KMS-11 (cell line): ENCODE measurements around the gene UBAP2.

Experiments used
- H2AFZ ChIP-seq: fragments of 200-600 bp; sonication (generic); 2 replicates; pipeline ENCODE4 v1.6.1; 2016; ENCODE audit warnings: antibody characterized with exemption, mixed run types, low read depth
- H3K27ac ChIP-seq: fragments of 200-600 bp; sonication (generic); 2 replicates; pipeline ENCODE4 v1.6.1; 2016; ENCODE audit warnings: mild to moderate bottlenecking, mixed run types
- H3K27me3 ChIP-seq: fragments of 200-600 bp; sonication (generic); 2 replicates; pipeline ENCODE4 v1.6.1; 2017; ENCODE audit warnings: mild to moderate bottlenecking, low read depth, mixed run types, moderate library complexity; ENCODE audit not compliant: insufficient read depth
- H3K36me3 ChIP-seq: fragments of 200-600 bp; sonication (generic); 2 replicates; pipeline ENCODE4 v1.6.1; 2017; ENCODE audit warnings: mild to moderate bottlenecking, mixed run types; ENCODE audit not compliant: insufficient read depth
- H3K4me1 ChIP-seq: fragments of 200-600 bp; sonication (generic); 2 replicates; pipeline ENCODE4 v1.6.1; 2016; ENCODE audit warnings: mild to moderate bottlenecking, low read depth, mixed run types; ENCODE audit not compliant: poor library complexity, severe bottlenecking
- H3K4me2 ChIP-seq: fragments of 200-600 bp; sonication (generic); 2 replicates; pipeline ENCODE4 v1.7.0; 2016; ENCODE audit warnings: mild to moderate bottlenecking, mixed run types
- H3K4me3 ChIP-seq: fragments of 200-600 bp; sonication (generic); IDR thresholded peaks from 2 replicates; pipeline ENCODE4 v1.6.1; 2017; ENCODE audit warnings: low read depth, low read length, mixed read lengths; ENCODE audit not compliant: insufficient read depth
- H3K79me2 ChIP-seq: fragments of 200-600 bp; sonication (generic); 2 replicates; pipeline ENCODE4 v1.6.1; 2016; ENCODE audit warnings: low read depth, mixed run types; ENCODE audit not compliant: insufficient read depth
- H3K9ac ChIP-seq: fragments of 200-600 bp; sonication (generic); 2 replicates; pipeline ENCODE4 v1.6.1; 2016; ENCODE audit warnings: mild to moderate bottlenecking, mixed run types
- H4K20me1 ChIP-seq: fragments of 200-600 bp; sonication (generic); 2 replicates; pipeline ENCODE4 v1.6.1; 2016; ENCODE audit warnings: mild to moderate bottlenecking, mixed run types; ENCODE audit not compliant: insufficient read depth
- TF ChIP-seq, protein P1 (sequence below): fragments of 200-600 bp; sonication (generic); conservative IDR thresholded peaks from 2 replicates; pipeline ENCODE4 v1.6.1; 2017; ENCODE audit warnings: low read depth, mild to moderate bottlenecking, antibody characterized with exemption, low read length, moderate library complexity, mixed read lengths

Gene UBAP2

DNA sequence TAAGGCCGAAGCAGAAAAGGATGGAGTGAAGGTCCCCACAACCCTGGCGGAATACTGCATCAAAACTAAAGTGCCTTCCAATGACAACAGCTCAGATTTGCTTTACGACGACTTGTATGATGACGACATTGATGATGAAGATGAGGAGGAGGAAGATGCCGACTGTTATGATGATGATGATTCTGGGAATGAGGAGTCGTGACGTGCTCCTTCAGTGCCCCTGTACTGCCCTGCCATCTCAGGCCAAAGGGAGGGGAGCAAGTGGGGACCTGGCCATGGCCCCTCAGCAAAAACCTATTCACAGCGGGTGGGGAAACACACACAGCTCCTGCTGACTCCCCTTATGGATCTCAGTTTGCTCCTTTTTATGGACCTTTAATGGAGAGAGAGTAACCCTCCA lies 131.7 kb downstream of the UBAP2 start:
- H3K4me3 ChIP-seq: no peak overlapping the region
- no peak overlapping the region for H3K27ac ChIP-seq
- H3K79me2 ChIP-seq: peaks cover 3% of the 10 kb centered on the region; the same call in 1 of the 2 replicates
- H4K20me1 ChIP-seq: no peaks in the 10 kb centered on the region
- TF ChIP-seq, protein P1, sequence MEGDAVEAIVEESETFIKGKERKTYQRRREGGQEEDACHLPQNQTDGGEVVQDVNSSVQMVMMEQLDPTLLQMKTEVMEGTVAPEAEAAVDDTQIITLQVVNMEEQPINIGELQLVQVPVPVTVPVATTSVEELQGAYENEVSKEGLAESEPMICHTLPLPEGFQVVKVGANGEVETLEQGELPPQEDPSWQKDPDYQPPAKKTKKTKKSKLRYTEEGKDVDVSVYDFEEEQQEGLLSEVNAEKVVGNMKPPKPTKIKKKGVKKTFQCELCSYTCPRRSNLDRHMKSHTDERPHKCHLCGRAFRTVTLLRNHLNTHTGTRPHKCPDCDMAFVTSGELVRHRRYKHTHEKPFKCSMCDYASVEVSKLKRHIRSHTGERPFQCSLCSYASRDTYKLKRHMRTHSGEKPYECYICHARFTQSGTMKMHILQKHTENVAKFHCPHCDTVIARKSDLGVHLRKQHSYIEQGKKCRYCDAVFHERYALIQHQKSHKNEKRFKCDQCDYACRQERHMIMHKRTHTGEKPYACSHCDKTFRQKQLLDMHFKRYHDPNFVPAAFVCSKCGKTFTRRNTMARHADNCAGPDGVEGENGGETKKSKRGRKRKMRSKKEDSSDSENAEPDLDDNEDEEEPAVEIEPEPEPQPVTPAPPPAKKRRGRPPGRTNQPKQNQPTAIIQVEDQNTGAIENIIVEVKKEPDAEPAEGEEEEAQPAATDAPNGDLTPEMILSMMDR: no peak
- H2AFZ ChIP-seq: no peak overlapping the region
- H3K27me3 ChIP-seq: no peaks in the 10 kb centered on the region
- H3K4me1 ChIP-seq: no peaks in the 10 kb centered on the region
- peaks cover 5% of the 10 kb centered on the region; the same call in 1 of the 2 replicates for H3K36me3 ChIP-seq
- H3K9ac ChIP-seq: no peak overlapping the region
- H3K4me2 ChIP-seq: no peak overlapping the region

DNA sequence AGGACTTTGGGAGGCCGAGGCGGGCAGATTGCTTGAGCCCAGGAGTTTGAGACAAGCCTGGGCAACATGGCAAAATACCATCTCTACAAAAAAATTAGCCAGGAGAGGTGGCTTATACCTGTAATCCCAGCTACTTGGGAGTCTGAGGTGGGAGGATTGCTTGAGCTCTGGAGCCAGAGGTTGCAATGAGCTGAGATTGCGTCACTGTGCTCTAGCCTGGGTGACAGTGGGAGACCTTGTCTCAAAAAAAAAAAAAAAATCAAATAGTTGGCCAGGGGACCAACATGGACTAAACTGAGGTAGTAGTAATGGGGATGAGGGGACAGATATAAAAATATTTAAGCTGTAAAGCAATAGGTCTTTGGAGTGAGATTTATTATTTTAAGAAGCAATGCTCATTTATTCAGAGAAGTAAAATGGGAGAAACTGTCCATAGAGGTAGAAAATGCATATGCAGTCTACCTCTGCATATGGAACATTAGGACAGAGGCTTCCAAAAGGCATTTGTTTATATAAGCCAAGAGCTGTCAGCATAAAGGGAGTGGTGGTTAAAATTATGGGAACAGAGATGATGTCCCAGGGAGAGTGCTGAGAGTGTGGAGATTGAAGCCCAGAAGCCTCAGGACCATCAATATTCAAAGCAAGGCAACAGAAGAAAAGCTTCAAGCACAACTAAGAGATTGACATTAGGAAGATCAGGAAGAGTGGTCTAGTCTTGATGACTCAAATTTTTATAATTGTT lies 133.6 kb downstream of the UBAP2 start:
- H3K27me3 ChIP-seq: no peaks in the 10 kb centered on the region
- H4K20me1 ChIP-seq: no peaks in the 10 kb centered on the region
- no peak overlapping the region for H3K4me2 ChIP-seq
- H3K4me1 ChIP-seq: no peaks in the 10 kb centered on the region
- H3K27ac ChIP-seq: no peak overlapping the region
- H3K4me3 ChIP-seq: no peak overlapping the region
- H3K9ac ChIP-seq: no peak overlapping the region
- TF ChIP-seq, protein P1: no peak
- peaks cover 3% of the 10 kb centered on the region; the same call in 1 of the 2 replicates for H3K79me2 ChIP-seq
- H2AFZ ChIP-seq: no peak overlapping the region
- H3K36me3 ChIP-seq: no peaks in the 10 kb centered on the region

DNA sequence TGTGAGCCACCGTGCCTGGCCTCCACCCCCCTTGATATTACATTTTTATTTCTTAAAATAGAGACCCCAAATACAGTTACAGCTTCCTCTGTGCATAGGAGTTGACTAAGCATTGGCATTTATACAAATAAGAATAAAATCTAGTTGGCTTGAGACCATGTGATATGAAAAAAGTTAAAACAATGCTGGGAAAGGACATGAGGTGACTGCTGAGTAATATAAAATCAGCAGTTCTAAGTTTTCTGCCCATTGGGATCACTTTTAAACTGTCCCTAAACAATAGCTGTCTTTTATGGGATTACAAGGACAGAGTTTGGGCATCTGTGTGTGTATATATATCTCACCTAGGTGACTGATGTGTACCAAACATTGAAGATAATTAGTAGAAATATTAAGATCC lies 135.1 kb downstream of the UBAP2 start:
- H3K4me3 ChIP-seq: no peak overlapping the region
- no peaks in the 10 kb centered on the region for H3K36me3 ChIP-seq
- no peak overlapping the region for H3K27ac ChIP-seq
- no peaks in the 10 kb centered on the region for H3K27me3 ChIP-seq
- no peak overlapping the region for H3K4me2 ChIP-seq
- no peak overlapping the region for H2AFZ ChIP-seq
- peaks cover 3% of the 10 kb centered on the region; the same call in 1 of the 2 replicates for H3K79me2 ChIP-seq
- TF ChIP-seq, protein P1: no peak
- no peaks in the 10 kb centered on the region for H3K4me1 ChIP-seq
- no peaks in the 10 kb centered on the region for H4K20me1 ChIP-seq
- H3K9ac ChIP-seq: no peak overlapping the region

DNA sequence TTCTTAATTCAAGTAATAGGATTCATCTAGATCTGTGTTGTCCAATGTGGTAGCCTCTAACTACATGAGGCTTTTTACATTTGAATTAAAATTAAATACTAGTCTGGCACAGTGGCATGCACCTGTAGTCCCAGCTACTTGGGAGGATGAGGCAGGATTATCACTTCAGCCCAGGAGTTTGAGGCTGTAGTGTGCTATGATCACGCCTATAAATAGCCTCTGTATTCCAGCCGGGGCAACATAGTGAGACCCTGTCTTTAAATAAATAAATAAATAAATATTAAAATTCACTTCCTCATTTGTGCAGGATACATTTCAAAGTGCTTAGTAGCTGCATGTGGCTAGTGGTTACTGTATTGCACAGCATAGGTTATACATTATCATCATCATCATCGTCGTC lies 139.9 kb downstream of the UBAP2 start:
- H3K27ac ChIP-seq: no peak overlapping the region
- no peaks in the 10 kb centered on the region for H3K4me1 ChIP-seq
- no peak overlapping the region for H3K4me2 ChIP-seq
- H3K9ac ChIP-seq: no peak overlapping the region
- H3K27me3 ChIP-seq: no peaks in the 10 kb centered on the region
- H4K20me1 ChIP-seq: no peaks in the 10 kb centered on the region
- H3K79me2 ChIP-seq: no peaks in the 10 kb centered on the region; the same call in 1 of the 2 replicates
- TF ChIP-seq, protein P1: no peak
- no peaks in the 10 kb centered on the region for H3K36me3 ChIP-seq
- H2AFZ ChIP-seq: no peak overlapping the region
- H3K4me3 ChIP-seq: no peak overlapping the region
